ENCODE data around the gene MFNG. TPM values are rescaled to one million over a fixed set of nuclear protein-coding genes. Genes with fewer than 3 reads are reported as not detected.
"Not testable (repeated sequence)": the region's sequence is repeated elsewhere in the genome, so short reads cannot be mapped to it uniquely, and the experiment has no call there.

Gene MFNG
- total RNA-seq, 3 donors from 2014 or later (not counting 1 experiment from before 2014, with no cell fraction given): 75.3 to 111 (median 110) TPM

- no peak for TF ChIP-seq CTCF (IDR thresholded peaks at IDR 0.05)
- H3K27me3 ChIP-seq (ENCODE audit: control insufficient read depth, insufficient read depth, low read length): no peaks in the 10 kb centered on the region
- Mint-ChIP-seq H3K4me3 (no peak overlapping the region), H3K9me3 (no peaks in the 10 kb centered on the region), H3K27ac (no peak overlapping the region), H3K27me3 (ENCODE audit: low read depth in 2 of 2) (no peaks in the 10 kb centered on the region), H3K36me3 (no peaks in the 10 kb centered on the region), H3K4me1 (peaks cover 8% of the 10 kb centered on the region in 2 donors)
- ATAC-seq (peak in 1 of 3 donors; percentile 12), DNase-seq (no peak)
- intact Hi-C loops (cut with micrococcal nuclease): no loop called here
- WGBS (ENCODE audit: insufficient coverage): 91% methylated on average over 6 of the region's 9 CpGs
- peaks cover 52% of the 10 kb centered on the region for H3K36me3 ChIP-seq (ENCODE audit: control insufficient read depth, insufficient read depth, low read length)
- no peaks in the 10 kb centered on the region for H3K4me1 ChIP-seq (ENCODE audit: control insufficient read depth, insufficient read depth, low read length)
- H3K4me3 ChIP-seq (ENCODE audit: low read length): no peak overlapping the region
- no peak overlapping the region for H3K27ac ChIP-seq (ENCODE audit: low read length)
- no peaks in the 10 kb centered on the region for H3K9me3 ChIP-seq (ENCODE audit: control insufficient read depth, insufficient read depth, low read length)
Observed at GRCh38 chr22:37471727-37472417, 14.3 kb downstream of the MFNG start.

GRCh38 chr22:37470087-37470445 lies 16.1 kb downstream of the MFNG start:
- H3K9me3 ChIP-seq (ENCODE audit: control insufficient read depth, insufficient read depth, low read length): no peaks in the 10 kb centered on the region
- Mint-ChIP-seq H3K27ac (peak overlapping the region in 1 of 2 donors; percentile 66), H3K4me3 (no peak overlapping the region), H3K36me3 (no peaks in the 10 kb centered on the region), H3K4me1 (peaks cover 8 to 13% of the 10 kb centered on the region in 2 donors), H3K27me3 (ENCODE audit: low read depth in 2 of 2) (no peaks in the 10 kb centered on the region), H3K9me3 (no peaks in the 10 kb centered on the region)
- ATAC-seq (no peak), DNase-seq (no peak)
- no peak overlapping the region for H3K27ac ChIP-seq (ENCODE audit: low read length)
- 87% methylated on average over 5 of the region's 5 CpGs for WGBS (ENCODE audit: insufficient coverage)
- H3K27me3 ChIP-seq (ENCODE audit: control insufficient read depth, insufficient read depth, low read length): no peaks in the 10 kb centered on the region
- H3K4me1 ChIP-seq (ENCODE audit: control insufficient read depth, insufficient read depth, low read length): no peaks in the 10 kb centered on the region
- H3K36me3 ChIP-seq (ENCODE audit: control insufficient read depth, insufficient read depth, low read length): peaks cover 52% of the 10 kb centered on the region
- no peak for TF ChIP-seq CTCF (IDR thresholded peaks at IDR 0.05)
- intact Hi-C loops (cut with micrococcal nuclease): no loop called here
- H3K4me3 ChIP-seq (ENCODE audit: low read length): no peak overlapping the region

GRCh38 chr22:37469416-37470086 lies 16.6 kb downstream of the MFNG start:
- no peaks in the 10 kb centered on the region for H3K27me3 Mint-ChIP-seq (ENCODE audit: low read depth in 2 of 2)
- Histone ChIP-seq H3K4me1 (ENCODE audit: control insufficient read depth, insufficient read depth, low read length) (no peaks in the 10 kb centered on the region), H3K36me3 (ENCODE audit: control insufficient read depth, insufficient read depth, low read length) (peaks cover 48% of the 10 kb centered on the region), H3K9me3 (ENCODE audit: control insufficient read depth, insufficient read depth, low read length) (no peaks in the 10 kb centered on the region), H3K4me3 (ENCODE audit: low read length) (no peak overlapping the region), H3K27me3 (ENCODE audit: control insufficient read depth, insufficient read depth, low read length) (no peaks in the 10 kb centered on the region), H3K27ac (ENCODE audit: low read length) (no peak overlapping the region)
- intact Hi-C loops (cut with micrococcal nuclease): no loop called here
- ATAC-seq (no peak), DNase-seq (no peak)
- TF ChIP-seq CTCF (IDR thresholded peaks at IDR 0.05): no peak
- 97% methylated on average over 8 of the region's 8 CpGs for WGBS (ENCODE audit: insufficient coverage)
- H3K9me3 Mint-ChIP-seq: no peaks in the 10 kb centered on the region
- no peak overlapping the region for H3K4me3 Mint-ChIP-seq
- H3K4me1 Mint-ChIP-seq: peaks cover 8 to 13% of the 10 kb centered on the region in 2 donors
- no peaks in the 10 kb centered on the region for H3K36me3 Mint-ChIP-seq
- H3K27ac Mint-ChIP-seq: no peak overlapping the region

- not testable (repeated sequence) for H3K27me3 Mint-ChIP-seq (ENCODE audit: low read depth in 2 of 2)
- 96% methylated on average over 14 of the region's 14 CpGs for WGBS (ENCODE audit: insufficient coverage)
Observed at GRCh38 chr22:37468201-37468695, 17.9 kb downstream of the MFNG start.

More at GRCh38 chr22:37468201-37468695, 17.9 kb downstream of the MFNG start:
- ATAC-seq; intact Hi-C loops (cut with micrococcal nuclease); H3K27ac Mint-ChIP-seq; H3K36me3 Mint-ChIP-seq; H3K4me3 Mint-ChIP-seq; H3K4me1 ChIP-seq (ENCODE audit: control insufficient read depth, insufficient read depth, low read length); H3K9me3 Mint-ChIP-seq; H3K27me3 ChIP-seq (ENCODE audit: control insufficient read depth, insufficient read depth, low read length); H3K9me3 ChIP-seq (ENCODE audit: control insufficient read depth, insufficient read depth, low read length); DNase-seq; H3K4me3 ChIP-seq (ENCODE audit: low read length); H3K27ac ChIP-seq (ENCODE audit: low read length): not testable (repeated sequence)
- H3K36me3 ChIP-seq (ENCODE audit: control insufficient read depth, insufficient read depth, low read length): peaks cover 38% of the 10 kb centered on the region
- peaks cover 8 to 13% of the 10 kb centered on the region in 2 donors for H3K4me1 Mint-ChIP-seq
